CD14-positive monocyte (primary cell): ENCODE results near the gene SCART1. TPM values are rescaled to one million over a fixed set of nuclear protein-coding genes. Genes with fewer than 3 reads are reported as not detected.
"Not testable (repeated sequence)": the region's sequence is repeated elsewhere in the genome, so short reads cannot be mapped to it uniquely, and the experiment has no call there.

Source experiments
- DNase-seq, 3 donors: peaks; one replicate each; pipeline ENCODE4 v3.0.0-alpha.2; 2011 to 2022
- H2AFZ ChIP-seq: 2 replicates; pipeline ENCODE4 v1.6.0; 2012; ENCODE audit warnings: mild to moderate bottlenecking, low read depth, low read length, inconsistent platforms; ENCODE audit not compliant: insufficient read depth, poor library complexity, severe bottlenecking
- H3K27ac ChIP-seq, 2 donors: 1 replicate in 1 of 2; 2 replicates in 1 of 2; pipeline ENCODE4 v1.5.1; 2012 to 2013; ENCODE audit warnings: low read length in 2 of 2, control low read depth in 1 of 2, inconsistent platforms in 1 of 2, low read depth in 1 of 2, mild to moderate bottlenecking in 1 of 2
- H3K27me3 ChIP-seq, 2 donors: one replicate each; pipeline versions ENCODE4 v1.6.0 to v1.6.1; 2011 to 2013; ENCODE audit warnings: low read length in 2 of 2; ENCODE audit not compliant: control insufficient read depth in 2 of 2, insufficient read depth in 2 of 2
- H3K36me3 ChIP-seq, 2 donors: replicated peaks in 1 of 2; 1 replicate in 1 of 2; 2 replicates in 1 of 2; pipeline versions ENCODE4 v1.5.1 to v1.6.1; 2012 to 2013; ENCODE audit warnings: low read length in 2 of 2, control low read depth in 1 of 2, inconsistent platforms in 1 of 2, mild to moderate bottlenecking in 1 of 2; ENCODE audit not compliant: insufficient read depth in 2 of 2, control insufficient read depth in 1 of 2
- H3K4me1 ChIP-seq, 2 donors: 1 replicate in 1 of 2; 2 replicates in 1 of 2; pipeline versions ENCODE4 v1.5.1 to v1.6.1; 2012 to 2013; ENCODE audit warnings: low read length in 2 of 2, control low read depth in 1 of 2, inconsistent platforms in 1 of 2, mild to moderate bottlenecking in 1 of 2, moderate library complexity in 1 of 2; ENCODE audit not compliant: insufficient read depth in 2 of 2, control insufficient read depth in 1 of 2
- H3K4me2 ChIP-seq: replicated peaks from 2 replicates; pipeline ENCODE3; 2012; ENCODE audit warnings: low read length, moderate library complexity, mild to moderate bottlenecking; ENCODE audit not compliant: poor library complexity, severe bottlenecking; ENCODE audit errors: extremely low read depth
- H3K4me3 ChIP-seq, 3 experiments: fragments of 200-600 bp in 1 of 3; sonication (generic) in 1 of 3; replicated peaks in 1 of 3; 1 replicate in 2 of 3; 2 replicates in 1 of 3; pipeline ENCODE4 v1.5.1; 2011 to 2013; ENCODE audit warnings: low read length in 3 of 3, mild to moderate bottlenecking in 3 of 3, control low read depth in 2 of 3, low read depth in 2 of 3, inconsistent platforms in 1 of 3, moderate library complexity in 1 of 3
- H3K79me2 ChIP-seq: 2 replicates; pipeline ENCODE4 v1.6.0; 2012; ENCODE audit warnings: mild to moderate bottlenecking, control low read depth, inconsistent platforms, low read length, moderate library complexity; ENCODE audit not compliant: insufficient read depth
- H3K9ac ChIP-seq: 2 replicates; pipeline ENCODE4 v1.6.0; 2017; ENCODE audit warnings: low read length, mild to moderate bottlenecking; ENCODE audit not compliant: insufficient read depth, poor library complexity, severe bottlenecking
- H3K9me3 ChIP-seq, 2 donors: replicated peaks in 1 of 2; 1 replicate in 1 of 2; 2 replicates in 1 of 2; pipeline versions ENCODE4 v1.5.1 to v1.6.1; 2012 to 2013; ENCODE audit warnings: low read length in 2 of 2, control low read depth in 1 of 2; ENCODE audit not compliant: control insufficient read depth in 1 of 2, insufficient read depth in 1 of 2
- H4K20me1 ChIP-seq: 2 replicates; pipeline ENCODE4 v1.6.0; 2012; ENCODE audit warnings: mild to moderate bottlenecking, low read length, control low read depth, moderate library complexity; ENCODE audit not compliant: insufficient read depth
- H3K27ac Mint-ChIP-seq, 7 donors: one replicate each; pipeline ENCODE4 v1.8.0; 2020; ENCODE audit warnings: mild to moderate bottlenecking in 7 of 7, mixed read lengths in 7 of 7, moderate library complexity in 6 of 7, inconsistent platforms in 2 of 7
- H3K27me3 Mint-ChIP-seq, 3 donors: one replicate each; pipeline ENCODE4 v1.8.0; 2021 to 2022; ENCODE audit warnings: low read depth in 3 of 3, mild to moderate bottlenecking in 3 of 3, mixed read lengths in 3 of 3, moderate library complexity in 3 of 3, inconsistent platforms in 1 of 3
- H3K36me3 Mint-ChIP-seq, 2 donors: one replicate each; pipeline ENCODE4 v1.8.0; 2020; ENCODE audit warnings: mixed read lengths in 2 of 2, inconsistent platforms in 1 of 2, mild to moderate bottlenecking in 1 of 2
- H3K4me1 Mint-ChIP-seq: one replicate; pipeline ENCODE4 v1.8.0; 2020; ENCODE audit warnings: mild to moderate bottlenecking, mixed read lengths
- H3K4me3 Mint-ChIP-seq, 2 donors: one replicate each; pipeline ENCODE4 v1.8.0; 2020; ENCODE audit warnings: mild to moderate bottlenecking in 2 of 2, mixed read lengths in 2 of 2, moderate library complexity in 1 of 2
- H3K9me3 Mint-ChIP-seq, 7 donors: one replicate each; pipeline ENCODE4 v1.8.0; 2020 to 2022; ENCODE audit warnings: mixed read lengths in 7 of 7, mild to moderate bottlenecking in 6 of 7, moderate library complexity in 6 of 7, inconsistent platforms in 2 of 7
- WGBS: methylation state at CpG from one replicate; pipeline ENCODE4 v1.1.5; 2013; ENCODE audit warnings: missing lambda C conversion rate; ENCODE audit not compliant: insufficient coverage; 5-methylcytosine and 5-hydroxymethylcytosine counted together
- intact Hi-C, 2 donors: fragments of 100-400 bp; cut with micrococcal nuclease; formaldehyde crosslinking; loops; one replicate each; pipeline versions ENCODE4 v1.15.0 to v1.15.1; 2023
- polyA plus RNA-seq, 3 donors: library from polyadenylated mRNA; depleted of rRNA in 1 of 3; unstranded in 2 of 3; stranded (reverse) in 1 of 3; fragments of 300-500 nt in 2 of 3; fragments of >200 nt in 1 of 3; fragmentation: Illumina TruSeq in 2 of 3; gene quantifications; 1 replicate in 2 of 3; 2 replicates in 1 of 3; pipeline ENCODE4 v1.2.3, GENCODE V29; 2012 to 2021

Gene SCART1
- polyA plus RNA-seq, 3 donors, result 1.1 TPM; not detected in 2

- intact Hi-C loops, result loop anchor here in 1 of 2 donors (5.0 kb wide), 1 partner anchor 143 kb away; the partner anchor contains the start of gene SYCE1
- H3K9ac ChIP-seq, H3K36me3 ChIP-seq, H3K4me3 Mint-ChIP-seq, H4K20me1 ChIP-seq, H3K79me2 ChIP-seq, H3K27ac ChIP-seq, H3K4me3 ChIP-seq, H3K4me2 ChIP-seq, DNase-seq, H3K27ac Mint-ChIP-seq, H3K4me1 ChIP-seq, H3K9me3 ChIP-seq, H2AFZ ChIP-seq, H3K4me1 Mint-ChIP-seq: not testable (repeated sequence)
- no CpG with 5 or more reads among the region's 37 CpGs for WGBS
- H3K36me3 Mint-ChIP-seq, result peaks cover 0 to 10% of the 10 kb centered on the region in 2 donors
- peaks cover 0 to 17% (median 11%) of the 10 kb centered on the region in 7 donors for H3K9me3 Mint-ChIP-seq
- H3K27me3 ChIP-seq, result peaks cover 2 to 25% of the 10 kb centered on the region in 2 donors
- H3K27me3 Mint-ChIP-seq, result peaks cover 24 to 31% (median 31%) of the 10 kb centered on the region in 3 donors
Observed at GRCh38 chr10:133424601-133425000, 29.1 kb upstream of the SCART1 start, which contains the start of gene SPRN. Gene SPRN, minus strand, starts transcription at chr10:133424625. Its CDS starts 944 bp downstream, at chr10:133423681.

GRCh38 chr10:133429571-133429970 lies 24.2 kb upstream of the SCART1 start:
- H3K27me3 Mint-ChIP-seq, H3K36me3 ChIP-seq, H3K4me3 Mint-ChIP-seq, H3K27ac ChIP-seq, H3K4me1 Mint-ChIP-seq, H3K4me2 ChIP-seq, H3K79me2 ChIP-seq, H3K9me3 ChIP-seq, H3K27ac Mint-ChIP-seq, DNase-seq, H3K27me3 ChIP-seq, H3K36me3 Mint-ChIP-seq, H3K9ac ChIP-seq, H4K20me1 ChIP-seq, H2AFZ ChIP-seq, H3K4me1 ChIP-seq, intact Hi-C loops, H3K4me3 ChIP-seq: not testable (repeated sequence)
- WGBS, result no CpG with 5 or more reads among the region's 4 CpGs
- H3K9me3 Mint-ChIP-seq, result peaks cover 0 to 14% (median 9%) of the 10 kb centered on the region in 7 donors

GRCh38 chr10:133431888-133432613 lies 21.7 kb upstream of the SCART1 start:
- intact Hi-C loops, H3K4me2 ChIP-seq, H3K4me3 ChIP-seq, H3K27ac ChIP-seq, H3K4me1 Mint-ChIP-seq, H3K36me3 ChIP-seq, H3K4me3 Mint-ChIP-seq, DNase-seq, H3K79me2 ChIP-seq, H4K20me1 ChIP-seq, H3K36me3 Mint-ChIP-seq, H3K9ac ChIP-seq, H3K27ac Mint-ChIP-seq, H3K4me1 ChIP-seq, H2AFZ ChIP-seq, H3K27me3 ChIP-seq, H3K9me3 ChIP-seq: not testable (repeated sequence)
- Mint-ChIP-seq H3K9me3 (peaks cover 0 to 14% (median 11%) of the 10 kb centered on the region in 7 donors), H3K27me3 (peaks cover 13 to 17% (median 13%) of the 10 kb centered on the region in 3 donors)
- no CpG with 5 or more reads among the region's 9 CpGs for WGBS

GRCh38 chr10:133432789-133433188 lies 21.0 kb upstream of the SCART1 start:
- H3K79me2 ChIP-seq, H3K27me3 ChIP-seq, H3K4me1 Mint-ChIP-seq, H4K20me1 ChIP-seq, H2AFZ ChIP-seq, intact Hi-C loops, H3K27ac ChIP-seq, H3K9ac ChIP-seq, H3K9me3 ChIP-seq, H3K4me2 ChIP-seq, H3K27ac Mint-ChIP-seq, H3K4me1 ChIP-seq, H3K36me3 Mint-ChIP-seq, H3K36me3 ChIP-seq, H3K4me3 Mint-ChIP-seq, H3K4me3 ChIP-seq, DNase-seq: not testable (repeated sequence)
- peaks cover 13 to 19% (median 17%) of the 10 kb centered on the region in 3 donors for H3K27me3 Mint-ChIP-seq
- WGBS, result no CpG with 5 or more reads among the region's 25 CpGs
- H3K9me3 Mint-ChIP-seq, result peaks cover 0 to 14% (median 11%) of the 10 kb centered on the region in 7 donors
